Measurements from ENCODE around the gene PLCL2. TPM values are rescaled to one million over a fixed set of nuclear protein-coding genes. Genes with fewer than 3 reads are reported as not detected.

PLCL2 gene
- total and polyA plus RNA-seq, 2 experiments from 2014 or later: 1.6 to 9.7 TPM

DNA sequence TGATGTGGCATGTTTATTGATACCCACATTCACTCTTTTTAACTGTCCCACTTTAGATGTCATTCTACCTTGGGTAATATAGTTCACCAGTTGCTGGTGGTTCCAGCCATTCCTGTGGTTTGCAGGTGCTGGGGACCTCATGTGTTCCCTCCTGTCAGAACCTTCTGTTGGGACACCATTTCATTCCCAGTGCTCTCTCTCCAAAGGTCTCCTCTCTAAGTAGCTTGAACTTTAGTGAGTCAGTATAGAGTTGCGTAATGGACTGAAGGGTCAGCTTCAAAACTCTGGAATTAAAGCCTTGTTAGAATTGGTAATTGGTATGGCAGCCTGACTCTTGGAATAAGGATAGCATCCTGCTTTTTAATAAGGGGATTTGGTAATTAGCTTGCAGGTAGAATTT, 108.5 kb downstream of the PLCL2 start (continued):
- TF ChIP-seq EZH2phosphoT487 (IDR thresholded peaks at IDR 0.05; ENCODE audit: unreplicated experiment) (no peak), POLR2AphosphoS5 (IDR thresholded peaks at IDR 0.05; ENCODE audit: low read depth) (no peak)
- TF ChIP-seq, protein P1, sequence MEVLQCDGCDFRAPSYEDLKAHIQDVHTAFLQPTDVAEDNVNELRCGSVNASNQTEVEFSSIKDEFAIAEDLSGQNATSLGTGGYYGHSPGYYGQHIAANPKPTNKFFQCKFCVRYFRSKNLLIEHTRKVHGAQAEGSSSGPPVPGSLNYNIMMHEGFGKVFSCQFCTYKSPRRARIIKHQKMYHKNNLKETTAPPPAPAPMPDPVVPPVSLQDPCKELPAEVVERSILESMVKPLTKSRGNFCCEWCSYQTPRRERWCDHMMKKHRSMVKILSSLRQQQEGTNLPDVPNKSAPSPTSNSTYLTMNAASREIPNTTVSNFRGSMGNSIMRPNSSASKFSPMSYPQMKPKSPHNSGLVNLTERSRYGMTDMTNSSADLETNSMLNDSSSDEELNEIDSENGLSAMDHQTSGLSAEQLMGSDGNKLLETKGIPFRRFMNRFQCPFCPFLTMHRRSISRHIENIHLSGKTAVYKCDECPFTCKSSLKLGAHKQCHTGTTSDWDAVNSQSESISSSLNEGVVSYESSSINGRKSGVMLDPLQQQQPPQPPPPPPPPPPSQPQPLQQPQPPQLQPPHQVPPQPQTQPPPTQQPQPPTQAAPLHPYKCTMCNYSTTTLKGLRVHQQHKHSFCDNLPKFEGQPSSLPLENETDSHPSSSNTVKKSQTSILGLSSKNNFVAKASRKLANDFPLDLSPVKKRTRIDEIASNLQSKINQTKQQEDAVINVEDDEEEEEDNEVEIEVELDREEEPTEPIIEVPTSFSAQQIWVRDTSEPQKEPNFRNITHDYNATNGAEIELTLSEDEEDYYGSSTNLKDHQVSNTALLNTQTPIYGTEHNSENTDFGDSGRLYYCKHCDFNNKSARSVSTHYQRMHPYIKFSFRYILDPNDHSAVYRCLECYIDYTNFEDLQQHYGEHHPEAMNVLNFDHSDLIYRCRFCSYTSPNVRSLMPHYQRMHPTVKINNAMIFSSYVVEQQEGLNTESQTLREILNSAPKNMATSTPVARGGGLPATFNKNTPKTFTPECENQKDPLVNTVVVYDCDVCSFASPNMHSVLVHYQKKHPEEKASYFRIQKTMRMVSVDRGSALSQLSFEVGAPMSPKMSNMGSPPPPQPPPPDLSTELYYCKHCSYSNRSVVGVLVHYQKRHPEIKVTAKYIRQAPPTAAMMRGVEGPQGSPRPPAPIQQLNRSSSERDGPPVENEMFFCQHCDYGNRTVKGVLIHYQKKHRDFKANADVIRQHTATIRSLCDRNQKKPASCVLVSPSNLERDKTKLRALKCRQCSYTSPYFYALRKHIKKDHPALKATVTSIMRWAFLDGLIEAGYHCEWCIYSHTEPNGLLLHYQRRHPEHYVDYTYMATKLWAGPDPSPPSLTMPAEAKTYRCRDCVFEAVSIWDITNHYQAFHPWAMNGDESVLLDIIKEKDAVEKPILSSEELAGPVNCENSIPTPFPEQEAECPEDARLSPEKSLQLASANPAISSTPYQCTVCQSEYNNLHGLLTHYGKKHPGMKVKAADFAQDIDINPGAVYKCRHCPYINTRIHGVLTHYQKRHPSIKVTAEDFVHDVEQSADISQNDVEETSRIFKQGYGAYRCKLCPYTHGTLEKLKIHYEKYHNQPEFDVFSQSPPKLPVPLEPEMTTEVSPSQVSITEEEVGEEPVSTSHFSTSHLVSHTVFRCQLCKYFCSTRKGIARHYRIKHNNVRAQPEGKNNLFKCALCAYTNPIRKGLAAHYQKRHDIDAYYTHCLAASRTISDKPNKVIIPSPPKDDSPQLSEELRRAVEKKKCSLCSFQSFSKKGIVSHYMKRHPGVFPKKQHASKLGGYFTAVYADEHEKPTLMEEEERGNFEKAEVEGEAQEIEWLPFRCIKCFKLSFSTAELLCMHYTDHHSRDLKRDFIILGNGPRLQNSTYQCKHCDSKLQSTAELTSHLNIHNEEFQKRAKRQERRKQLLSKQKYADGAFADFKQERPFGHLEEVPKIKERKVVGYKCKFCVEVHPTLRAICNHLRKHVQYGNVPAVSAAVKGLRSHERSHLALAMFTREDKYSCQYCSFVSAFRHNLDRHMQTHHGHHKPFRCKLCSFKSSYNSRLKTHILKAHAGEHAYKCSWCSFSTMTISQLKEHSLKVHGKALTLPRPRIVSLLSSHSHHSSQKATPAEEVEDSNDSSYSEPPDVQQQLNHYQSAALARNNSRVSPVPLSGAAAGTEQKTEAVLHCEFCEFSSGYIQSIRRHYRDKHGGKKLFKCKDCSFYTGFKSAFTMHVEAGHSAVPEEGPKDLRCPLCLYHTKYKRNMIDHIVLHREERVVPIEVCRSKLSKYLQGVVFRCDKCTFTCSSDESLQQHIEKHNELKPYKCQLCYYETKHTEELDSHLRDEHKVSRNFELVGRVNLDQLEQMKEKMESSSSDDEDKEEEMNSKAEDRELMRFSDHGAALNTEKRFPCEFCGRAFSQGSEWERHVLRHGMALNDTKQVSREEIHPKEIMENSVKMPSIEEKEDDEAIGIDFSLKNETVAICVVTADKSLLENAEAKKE (CRISPR knock-in tag; IDR thresholded peaks at IDR 0.05): no peak

DNA sequence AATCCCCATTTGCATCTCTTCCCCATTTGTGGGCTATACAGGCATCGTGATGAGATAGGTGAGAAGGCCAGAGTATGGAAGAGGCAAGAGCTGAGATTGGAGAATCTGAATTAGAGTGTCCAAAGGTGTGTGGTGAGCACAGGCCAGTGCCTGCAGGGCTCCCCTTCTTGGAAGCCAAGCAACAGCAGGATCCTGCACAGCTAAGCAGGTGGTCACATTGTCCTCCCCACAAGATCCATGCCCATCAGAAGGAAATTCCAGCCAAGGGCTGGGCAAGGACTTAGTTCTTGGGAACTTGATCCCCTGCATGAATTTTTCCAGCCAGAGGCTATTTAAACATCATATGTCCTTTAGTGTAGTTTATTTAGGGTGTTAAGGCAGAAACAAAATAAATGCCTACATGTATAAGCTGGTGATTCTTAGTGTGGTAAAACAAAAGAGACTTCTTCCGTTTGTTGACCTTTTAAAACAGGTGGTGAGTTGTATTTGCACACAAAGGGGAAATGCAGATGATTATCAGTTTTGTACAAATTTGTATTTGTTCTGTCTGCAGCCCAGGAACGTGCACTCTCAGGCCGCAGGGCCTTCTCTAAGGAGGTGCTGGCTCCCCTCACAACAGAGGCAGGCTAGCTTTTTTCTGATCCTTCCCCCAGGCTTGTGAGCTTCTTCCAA, 110.2 kb downstream of the PLCL2 start:
- peaks cover 63% of the 10 kb centered on the region for H3K27me3 ChIP-seq (ENCODE audit: insufficient read depth)
- H3K27ac ChIP-seq (ENCODE audit: low read depth): no peak overlapping the region
- H3K9me2 ChIP-seq (ENCODE audit: insufficient read depth): no peaks in the 10 kb centered on the region
- peaks cover 6% of the 10 kb centered on the region for H3K4me1 Mint-ChIP-seq
- no peak overlapping the region for H3K4me3 ChIP-seq
- peaks cover 44% of the 10 kb centered on the region for H3K27me3 Mint-ChIP-seq (ENCODE audit: insufficient read depth, low read depth, poor library complexity)
- H3K9me3 Mint-ChIP-seq: no peaks in the 10 kb centered on the region
- DNase-seq (ENCODE audit: low spot score) (no peak), ATAC-seq (peak; percentile 50)
- H3K4me3 Mint-ChIP-seq: no peak overlapping the region
- no peaks in the 10 kb centered on the region for H3F3A ChIP-seq (replicated peaks; ENCODE audit: low read depth)
- H3K27ac Mint-ChIP-seq: no peak overlapping the region
- no peaks in the 10 kb centered on the region for H3K4me1 ChIP-seq (ENCODE audit: insufficient read depth)
- no peaks in the 10 kb centered on the region for H3K36me3 Mint-ChIP-seq (ENCODE audit: low read depth)
- H3K79me2 ChIP-seq (replicated peaks; ENCODE audit: insufficient read depth): no peaks in the 10 kb centered on the region
- H2AFZ ChIP-seq: no peak overlapping the region
- peaks cover 22% of the 10 kb centered on the region; the same call in 1 of the 2 replicates for H4K20me1 ChIP-seq (replicated peaks; ENCODE audit: insufficient read depth)
- H3K4me2 ChIP-seq: no peak overlapping the region
- no peaks in the 10 kb centered on the region for H3K36me3 ChIP-seq (ENCODE audit: insufficient read depth)
- TF ChIP-seq, protein P2, sequence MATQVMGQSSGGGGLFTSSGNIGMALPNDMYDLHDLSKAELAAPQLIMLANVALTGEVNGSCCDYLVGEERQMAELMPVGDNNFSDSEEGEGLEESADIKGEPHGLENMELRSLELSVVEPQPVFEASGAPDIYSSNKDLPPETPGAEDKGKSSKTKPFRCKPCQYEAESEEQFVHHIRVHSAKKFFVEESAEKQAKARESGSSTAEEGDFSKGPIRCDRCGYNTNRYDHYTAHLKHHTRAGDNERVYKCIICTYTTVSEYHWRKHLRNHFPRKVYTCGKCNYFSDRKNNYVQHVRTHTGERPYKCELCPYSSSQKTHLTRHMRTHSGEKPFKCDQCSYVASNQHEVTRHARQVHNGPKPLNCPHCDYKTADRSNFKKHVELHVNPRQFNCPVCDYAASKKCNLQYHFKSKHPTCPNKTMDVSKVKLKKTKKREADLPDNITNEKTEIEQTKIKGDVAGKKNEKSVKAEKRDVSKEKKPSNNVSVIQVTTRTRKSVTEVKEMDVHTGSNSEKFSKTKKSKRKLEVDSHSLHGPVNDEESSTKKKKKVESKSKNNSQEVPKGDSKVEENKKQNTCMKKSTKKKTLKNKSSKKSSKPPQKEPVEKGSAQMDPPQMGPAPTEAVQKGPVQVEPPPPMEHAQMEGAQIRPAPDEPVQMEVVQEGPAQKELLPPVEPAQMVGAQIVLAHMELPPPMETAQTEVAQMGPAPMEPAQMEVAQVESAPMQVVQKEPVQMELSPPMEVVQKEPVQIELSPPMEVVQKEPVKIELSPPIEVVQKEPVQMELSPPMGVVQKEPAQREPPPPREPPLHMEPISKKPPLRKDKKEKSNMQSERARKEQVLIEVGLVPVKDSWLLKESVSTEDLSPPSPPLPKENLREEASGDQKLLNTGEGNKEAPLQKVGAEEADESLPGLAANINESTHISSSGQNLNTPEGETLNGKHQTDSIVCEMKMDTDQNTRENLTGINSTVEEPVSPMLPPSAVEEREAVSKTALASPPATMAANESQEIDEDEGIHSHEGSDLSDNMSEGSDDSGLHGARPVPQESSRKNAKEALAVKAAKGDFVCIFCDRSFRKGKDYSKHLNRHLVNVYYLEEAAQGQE (IDR thresholded peaks at IDR 0.05; ENCODE audit: unreplicated experiment): no peak
- TF ChIP-seq JUNB (IDR thresholded peaks at IDR 0.05; ENCODE audit: unreplicated experiment) (no peak), POLR2AphosphoS5 (IDR thresholded peaks at IDR 0.05; ENCODE audit: low read depth) (no peak), STAT1 (IDR thresholded peaks at IDR 0.05; ENCODE audit: unreplicated experiment) (no peak), ZNF331 (CRISPR knock-in tag; IDR thresholded peaks at IDR 0.05; ENCODE audit: low read depth) (no peak), NANOG (IDR thresholded peaks at IDR 0.05; ENCODE audit: borderline replicate concordance) (no peak)
- TF ChIP-seq, protein P3, sequence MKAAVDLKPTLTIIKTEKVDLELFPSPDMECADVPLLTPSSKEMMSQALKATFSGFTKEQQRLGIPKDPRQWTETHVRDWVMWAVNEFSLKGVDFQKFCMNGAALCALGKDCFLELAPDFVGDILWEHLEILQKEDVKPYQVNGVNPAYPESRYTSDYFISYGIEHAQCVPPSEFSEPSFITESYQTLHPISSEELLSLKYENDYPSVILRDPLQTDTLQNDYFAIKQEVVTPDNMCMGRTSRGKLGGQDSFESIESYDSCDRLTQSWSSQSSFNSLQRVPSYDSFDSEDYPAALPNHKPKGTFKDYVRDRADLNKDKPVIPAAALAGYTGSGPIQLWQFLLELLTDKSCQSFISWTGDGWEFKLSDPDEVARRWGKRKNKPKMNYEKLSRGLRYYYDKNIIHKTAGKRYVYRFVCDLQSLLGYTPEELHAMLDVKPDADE (IDR thresholded peaks at IDR 0.05): no peak

Measured in GM23338 (cell line).